HepG2 (cell line): ENCODE results near the gene EYA2. TPM values are rescaled to one million over a fixed set of nuclear protein-coding genes. Genes with fewer than 3 reads are reported as not detected.
A peak's percentile ranks its signal among the peaks of the same experiment; 100 is the strongest.

ENCODE experiments used
- ARNTL ChIP-seq: sonication (generic); formaldehyde crosslinking; IDR thresholded peaks from 2 replicates; pipeline ENCODE4 v1.4.0; 2020; ENCODE audit warnings: mild to moderate bottlenecking, missing genetic modification reagents
- DDIT3 ChIP-seq: sonication (generic); formaldehyde crosslinking; IDR thresholded peaks from 2 replicates; pipeline ENCODE4 v1.4.0; 2020; ENCODE audit warnings: mild to moderate bottlenecking, missing genetic modification reagents
- E2F5 ChIP-seq: sonication (generic); formaldehyde crosslinking; conservative IDR thresholded peaks from 2 replicates; pipeline ENCODE4 v1.4.0; 2020; ENCODE audit warnings: missing genetic modification reagents
- EHMT2 ChIP-seq: fragments of 200-600 bp; sonication (generic); IDR thresholded peaks from 2 replicates; pipeline ENCODE4 v1.7.0; 2017; ENCODE audit warnings: antibody characterized with exemption, low read depth, low read length, borderline replicate concordance
- FUBP1 ChIP-seq: sonication (generic); formaldehyde crosslinking; IDR thresholded peaks from 2 replicates; pipeline ENCODE4 v1.5.1; 2020; ENCODE audit warnings: missing genetic modification reagents, mild to moderate bottlenecking, borderline replicate concordance
- GATAD1 ChIP-seq: IDR thresholded peaks from 2 replicates; pipeline ENCODE4 v1.6.1; 2016; ENCODE audit warnings: missing genetic modification reagents, missing compliant biosample characterization
- HMG20A ChIP-seq: IDR thresholded peaks from 2 replicates; pipeline ENCODE4 v1.6.1; 2016; ENCODE audit warnings: borderline replicate concordance
- NAIF1 ChIP-seq: sonication (generic); formaldehyde crosslinking; IDR thresholded peaks from 2 replicates; pipeline ENCODE4 v1.5.0; 2020; ENCODE audit warnings: mild to moderate bottlenecking, missing genetic modification reagents, borderline replicate concordance
- NFYB ChIP-seq: sonication (generic); formaldehyde crosslinking; IDR thresholded peaks from 2 replicates; pipeline ENCODE4 v1.4.0; 2020; ENCODE audit warnings: missing genetic modification reagents
- RXRB ChIP-seq: IDR thresholded peaks from 2 replicates; pipeline ENCODE4 v1.6.1; 2016; ENCODE audit warnings: borderline replicate concordance, missing genetic modification reagents, missing compliant biosample characterization
- SIN3A ChIP-seq: IDR thresholded peaks from 2 replicates; pipeline ENCODE4 v1.6.1; 2011; ENCODE audit warnings: low read depth, mild to moderate bottlenecking, control low read depth, low read length, borderline replicate concordance
- UBTF ChIP-seq: sonication (generic); formaldehyde crosslinking; IDR thresholded peaks from 2 replicates; pipeline ENCODE4 v1.4.0; 2020; ENCODE audit warnings: mild to moderate bottlenecking, missing genetic modification reagents
- ZBTB46 ChIP-seq: sonication (generic); formaldehyde crosslinking; IDR thresholded peaks from 2 replicates; pipeline ENCODE4 v1.4.0; 2020; ENCODE audit warnings: mild to moderate bottlenecking, missing genetic modification reagents, borderline replicate concordance
- ZFP91 ChIP-seq: sonication (generic); formaldehyde crosslinking; IDR thresholded peaks from 2 replicates; pipeline ENCODE4 v1.9.0; 2022; ENCODE audit warnings: missing genetic modification reagents, mild to moderate bottlenecking, borderline replicate concordance
- ZMYM4 ChIP-seq: sonication (generic); formaldehyde crosslinking; IDR thresholded peaks from 2 replicates; pipeline ENCODE4 v1.8.1; 2023; ENCODE audit warnings: mild to moderate bottlenecking, missing genetic modification reagents
- ZNF768 ChIP-seq: sonication (generic); formaldehyde crosslinking; IDR thresholded peaks from 2 replicates; pipeline ENCODE4 v1.4.0; 2020; ENCODE audit warnings: missing genetic modification reagents
- ZNF816 ChIP-seq: sonication (generic); formaldehyde crosslinking; IDR thresholded peaks from 2 replicates; pipeline ENCODE4 v1.8.0; 2022; ENCODE audit warnings: missing genetic modification reagents, mild to moderate bottlenecking, borderline replicate concordance
- ZSCAN21 ChIP-seq: sonication (generic); formaldehyde crosslinking; IDR thresholded peaks from 2 replicates; pipeline ENCODE4 v1.8.0; 2022; ENCODE audit warnings: mild to moderate bottlenecking, missing genetic modification reagents, moderate library complexity, borderline replicate concordance
- polyA plus RNA-seq, 8 experiments: library from polyadenylated mRNA; depleted of rRNA in 3 of 8; stranded (reverse) in 7 of 8; unstranded in 1 of 8; fragments of >200 nt; fragmentation: Illumina TruSeq in 4 of 8; extraction: Trizol in 4 of 8; gene quantifications; 2 replicates each; pipeline versions ENCODE4 v1.2.1 to v1.2.3, GENCODE V29; 2011 to 2016; ENCODE audit warnings: low read depth in 4 of 8, missing spikeins in 1 of 8, mixed read lengths in 1 of 8; ENCODE audit not compliant: insufficient read depth in 1 of 8
- total RNA-seq, 5 experiments: library from RNA; depleted of rRNA; stranded (reverse); fragments of >200 nt; fragmentation: Illumina TruSeq; extraction: Trizol; gene quantifications; 2 replicates each; pipeline ENCODE4 v1.2.3, GENCODE V29; 2016; ENCODE audit warnings: low read depth in 1 of 5

EYA2 gene
- total and polyA plus RNA-seq, 2 of the 13 experiments (the other 11 are each of a cell fraction or from before 2014, with no cell fraction given) = not detected

GRCh38 chr20:47202733-47203667, 308.4 kb downstream of the EYA2 start (continued):
- no peak for TF ChIP-seq DDIT3 (CRISPR knock-in tag)
- TF ChIP-seq ZFP91 (CRISPR knock-in tag) = peak; percentile 65; the same call in 1 of the 2 replicates
- no peak for TF ChIP-seq EHMT2
- 0 out of 2 replicates have a peak, but pooled peaks have one; percentile 8 for TF ChIP-seq E2F5 (CRISPR knock-in tag)
- no peak for TF ChIP-seq RXRB (CRISPR knock-in tag)
- 0 out of 2 replicates have a peak, but pooled peaks have one; percentile 20 for TF ChIP-seq GATAD1 (CRISPR knock-in tag)
- TF ChIP-seq ZNF768 (CRISPR knock-in tag) = peak; percentile 32; the same call in 1 of the 2 replicates
- TF ChIP-seq SIN3A = peak; percentile 76; the same call in 1 of the 2 replicates
- 0 out of 2 replicates have a peak, but pooled peaks have one; percentile 14 for TF ChIP-seq ARNTL
- TF ChIP-seq ZSCAN21 (CRISPR knock-in tag) = no peak
- TF ChIP-seq ZNF816 (CRISPR knock-in tag) = no peak
- peak; percentile 73 for TF ChIP-seq NFYB (CRISPR knock-in tag)
- peak; percentile 89; the same call in 1 of the 2 replicates for TF ChIP-seq FUBP1
- TF ChIP-seq HMG20A (CRISPR knock-in tag) = 0 out of 2 replicates have a peak, but pooled peaks have one; percentile 24
- peak; percentile 72 for TF ChIP-seq ZMYM4 (CRISPR knock-in tag)
- peak; percentile 65 for TF ChIP-seq UBTF (CRISPR knock-in tag)
- TF ChIP-seq ZBTB46 (CRISPR knock-in tag) = no peak
- TF ChIP-seq NAIF1 (CRISPR knock-in tag) = no peak
